HG03521 (cell line): ENCODE measurements around the gene ANKRD33B.
"Not testable (repeated sequence)": the region's sequence is repeated elsewhere in the genome, so short reads cannot be mapped to it uniquely, and the experiment has no call there.

Source experiments
- ATAC-seq: cut with Tn5 transposase; IDR thresholded peaks from one replicate; pipeline ENCODE4 v1.9.1; 2021; ENCODE audit warnings: mild to moderate bottlenecking, moderate library complexity; ENCODE audit not compliant: unreplicated experiment

ANKRD33B gene

GRCh38 chr5:10611290-10611689 is 47.4 kb downstream of the ANKRD33B start:
- ATAC-seq, result no peak

GRCh38 chr5:10612251-10612650 is 48.4 kb downstream of the ANKRD33B start:
- ATAC-seq, result no peak

- no peak for ATAC-seq
Observed at GRCh38 chr5:10615693-10616092, 51.8 kb downstream of the ANKRD33B start.

- no peak for ATAC-seq
Observed at GRCh38 chr5:10617103-10617502, 53.2 kb downstream of the ANKRD33B start.

- ATAC-seq, result no peak
Observed at GRCh38 chr5:10618311-10618710, 54.4 kb downstream of the ANKRD33B start.

- no peak for ATAC-seq
Observed at GRCh38 chr5:10619649-10620048, 55.8 kb downstream of the ANKRD33B start.

- no peak for ATAC-seq
Observed at GRCh38 chr5:10620346-10620745, 56.5 kb downstream of the ANKRD33B start.

GRCh38 chr5:10621832-10622231 is 58.0 kb downstream of the ANKRD33B start:
- ATAC-seq, result peak; percentile 54

- ATAC-seq, result no peak
Observed at GRCh38 chr5:10622810-10623209, 58.9 kb downstream of the ANKRD33B start.

- ATAC-seq, result no peak
Observed at GRCh38 chr5:10623305-10623910, 59.5 kb downstream of the ANKRD33B start.

- no peak for ATAC-seq
Observed at GRCh38 chr5:10624206-10624605, 60.3 kb downstream of the ANKRD33B start.

GRCh38 chr5:10624679-10625078 is 60.8 kb downstream of the ANKRD33B start:
- no peak for ATAC-seq

GRCh38 chr5:10625700-10626472 is 62.0 kb downstream of the ANKRD33B start:
- no peak for ATAC-seq

- no peak for ATAC-seq
Observed at GRCh38 chr5:10626473-10627013, 62.7 kb downstream of the ANKRD33B start.

- ATAC-seq, result no peak
Observed at GRCh38 chr5:10627160-10627701, 63.4 kb downstream of the ANKRD33B start.

GRCh38 chr5:10628601-10629000 is 64.7 kb downstream of the ANKRD33B start:
- no peak for ATAC-seq

- ATAC-seq, result no peak
Observed at GRCh38 chr5:10629682-10630081, 65.8 kb downstream of the ANKRD33B start.

- ATAC-seq, result no peak
Observed at GRCh38 chr5:10630126-10630525, 66.3 kb downstream of the ANKRD33B start.

GRCh38 chr5:10630744-10631143 is 66.9 kb downstream of the ANKRD33B start:
- not testable (repeated sequence) for ATAC-seq

- peak; percentile 5 for ATAC-seq
Observed at GRCh38 chr5:10631316-10631996, 67.6 kb downstream of the ANKRD33B start.

- peak; percentile 37 for ATAC-seq
Observed at GRCh38 chr5:10632110-10632761, 68.4 kb downstream of the ANKRD33B start.
